ENCODE results near the gene LARP4B.

Gene LARP4B

DNA sequence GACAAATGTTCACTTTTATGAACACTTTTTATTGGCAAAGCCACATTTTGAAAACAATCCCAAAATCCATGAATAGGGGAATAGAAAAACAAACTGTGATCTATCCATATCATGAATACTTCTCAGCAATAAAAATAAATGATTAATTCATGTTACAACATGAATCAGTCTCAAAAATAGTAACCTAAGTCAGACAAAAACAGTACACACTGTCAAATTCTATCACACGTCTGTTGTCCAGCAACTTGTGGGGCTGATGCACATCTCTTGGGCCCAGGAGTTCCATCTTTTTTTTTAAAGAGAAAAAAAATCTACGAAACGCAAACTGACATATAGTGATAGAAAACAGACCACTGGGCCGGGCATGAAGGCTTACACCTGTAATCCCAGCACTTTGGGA lies 71.0 kb downstream of the LARP4B start:
- POLR2A ChIA-PET = no interaction called here
- TF ChIP-seq CTCF (IDR thresholded peaks at IDR 0.05; ENCODE audit: control extremely low read depth, extremely low read depth, low read depth, missing control alignments) = no peak
- DNase-seq (ENCODE audit: extremely low spot score) = no peak
- CTCF ChIA-PET = no interaction called here

- ChIA-PET POLR2A (no interaction called here), CTCF (interaction anchor here (0.6 to 1.1 kb wide), 3 partner anchors 9 to 336 kb away, joined by 3 read pairs; no protein-coding TSS in a partner anchor)
- DNase-seq (ENCODE audit: extremely low spot score) = no peak
- TF ChIP-seq CTCF (IDR thresholded peaks at IDR 0.05; ENCODE audit: control extremely low read depth, extremely low read depth, low read depth, missing control alignments) = no peak
Observed at GRCh38 chr10:856416-857157, 74.9 kb downstream of the LARP4B start.

- no peak for TF ChIP-seq CTCF (IDR thresholded peaks at IDR 0.05; ENCODE audit: control extremely low read depth, extremely low read depth, low read depth, missing control alignments)
- POLR2A ChIA-PET = no interaction called here
- CTCF ChIA-PET = interaction anchor here (0.6 kb wide), 1 partner anchor 337 kb away, joined by 3 read pairs; no protein-coding TSS in a partner anchor
- DNase-seq (ENCODE audit: extremely low spot score) = no peak
Observed at GRCh38 chr10:855671-856070, 75.8 kb downstream of the LARP4B start.

DNA sequence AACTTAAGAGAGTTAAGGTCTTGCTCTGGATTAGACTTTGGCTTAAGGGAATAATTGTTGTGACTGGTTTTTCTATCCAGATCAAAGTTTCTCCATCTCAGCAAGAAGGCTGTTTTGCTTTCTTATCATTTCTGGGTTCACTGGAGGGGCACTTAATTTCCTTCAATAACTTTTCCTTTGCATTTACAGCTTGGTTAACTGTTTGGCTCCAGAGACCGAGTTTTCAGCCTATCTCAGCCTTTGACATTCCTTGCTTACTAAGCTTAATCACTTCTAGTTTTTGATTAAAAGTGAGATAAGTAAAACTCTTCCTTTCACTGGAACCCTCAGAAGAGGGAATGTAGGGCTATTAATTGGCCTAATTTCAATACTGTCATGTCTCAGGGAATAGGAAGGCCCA lies 76.4 kb downstream of the LARP4B start:
- ChIA-PET POLR2A (no interaction called here), CTCF (interaction anchor here (1.2 kb wide), 1 partner anchor 13 kb away, joined by 4 read pairs; no protein-coding TSS in a partner anchor)
- DNase-seq (ENCODE audit: extremely low spot score) = no peak
- TF ChIP-seq CTCF (IDR thresholded peaks at IDR 0.05; ENCODE audit: control extremely low read depth, extremely low read depth, low read depth, missing control alignments) = no peak

DNA sequence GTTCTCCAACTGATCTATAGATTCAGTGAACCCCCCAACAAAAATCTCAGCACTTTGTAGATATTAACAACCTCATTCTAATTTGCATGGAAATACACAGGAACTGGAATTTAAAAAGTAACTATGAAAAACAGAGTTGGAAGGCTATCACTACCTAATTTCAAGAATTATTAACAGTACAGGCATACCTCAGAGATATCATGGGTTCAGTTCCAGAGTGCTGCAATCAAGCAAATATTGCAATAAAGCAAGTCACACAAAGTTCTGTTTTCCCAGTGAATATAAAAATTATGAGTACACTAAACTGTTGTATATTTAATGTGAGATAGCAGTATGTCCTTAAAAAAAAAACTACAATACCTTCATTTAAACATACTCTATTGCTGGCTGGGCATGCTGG lies 78.5 kb downstream of the LARP4B start:
- ChIA-PET POLR2A (no interaction called here), CTCF (no interaction called here)
- TF ChIP-seq CTCF (IDR thresholded peaks at IDR 0.05; ENCODE audit: control extremely low read depth, extremely low read depth, low read depth, missing control alignments) = no peak
- DNase-seq (ENCODE audit: extremely low spot score) = no peak

DNA sequence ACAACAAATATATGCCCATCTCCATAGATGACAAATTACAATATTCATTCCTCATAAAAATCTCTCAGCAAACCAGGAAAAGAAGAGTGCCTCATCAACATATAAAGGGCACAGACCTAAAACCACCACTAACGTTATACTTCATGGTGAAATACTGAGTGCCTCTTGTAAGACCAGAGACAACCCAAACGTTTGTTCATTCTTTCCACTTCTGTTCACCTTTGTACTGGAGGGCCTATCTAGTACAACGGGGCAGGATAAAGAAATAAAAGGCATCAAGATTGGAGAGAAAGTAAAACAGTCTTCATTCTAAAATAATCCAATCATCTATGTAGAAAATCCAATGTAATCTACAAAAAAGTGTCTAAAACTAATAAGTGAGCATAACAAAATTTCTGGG lies 79.1 kb downstream of the LARP4B start:
- ChIA-PET POLR2A (no interaction called here), CTCF (no interaction called here)
- DNase-seq (ENCODE audit: extremely low spot score) = no peak
- TF ChIP-seq CTCF (IDR thresholded peaks at IDR 0.05; ENCODE audit: control extremely low read depth, extremely low read depth, low read depth, missing control alignments) = no peak
